Measurements from ENCODE around the gene PLIN5. TPM values are rescaled to one million over a fixed set of nuclear protein-coding genes. Genes with fewer than 3 reads are reported as not detected.

PLIN5 gene
- polyA plus RNA-seq, 1 donor: 2.0 TPM

GRCh38 chr19:4504297-4504701 lies 30.7 kb downstream of the PLIN5 start:
- DNase-seq: no peak
- no peak overlapping the region for H3K27ac ChIP-seq (ENCODE audit: low read length)
- no peaks in the 10 kb centered on the region for H3K4me1 ChIP-seq (ENCODE audit: control insufficient read depth, insufficient read depth, low read length)
- H3K9me3 ChIP-seq (ENCODE audit: control insufficient read depth, low read depth, low read length): no peaks in the 10 kb centered on the region
- peaks cover 38% of the 10 kb centered on the region for H3K36me3 ChIP-seq (ENCODE audit: control insufficient read depth, insufficient read depth, low read length)
- no peaks in the 10 kb centered on the region for H3K27me3 ChIP-seq (ENCODE audit: control insufficient read depth, insufficient read depth, low read length)
- H3K4me3 ChIP-seq (ENCODE audit: low read length): no peak overlapping the region
- WGBS (ENCODE audit: insufficient coverage, low lambda C conversion rate): no CpG with 5 or more reads among the region's 23 CpGs

- H3K4me1 ChIP-seq (ENCODE audit: control insufficient read depth, insufficient read depth, low read length): no peaks in the 10 kb centered on the region
- H3K4me3 ChIP-seq (ENCODE audit: low read length): no peak overlapping the region
- H3K36me3 ChIP-seq (ENCODE audit: control insufficient read depth, insufficient read depth, low read length): peaks cover 39% of the 10 kb centered on the region
- WGBS (ENCODE audit: insufficient coverage, low lambda C conversion rate): no CpG with 5 or more reads among the region's 10 CpGs
- H3K27me3 ChIP-seq (ENCODE audit: control insufficient read depth, insufficient read depth, low read length): no peaks in the 10 kb centered on the region
- H3K27ac ChIP-seq (ENCODE audit: low read length): no peak overlapping the region
- no peak for DNase-seq
- no peaks in the 10 kb centered on the region for H3K9me3 ChIP-seq (ENCODE audit: control insufficient read depth, low read depth, low read length)
Observed at GRCh38 chr19:4503825-4504170, 31.2 kb downstream of the PLIN5 start.

GRCh38 chr19:4503132-4503824 lies 31.7 kb downstream of the PLIN5 start:
- H3K36me3 ChIP-seq (ENCODE audit: control insufficient read depth, insufficient read depth, low read length): peaks cover 44% of the 10 kb centered on the region
- no peaks in the 10 kb centered on the region for H3K27me3 ChIP-seq (ENCODE audit: control insufficient read depth, insufficient read depth, low read length)
- H3K4me3 ChIP-seq (ENCODE audit: low read length): no peak overlapping the region
- H3K27ac ChIP-seq (ENCODE audit: low read length): no peak overlapping the region
- no peak for DNase-seq
- no peaks in the 10 kb centered on the region for H3K9me3 ChIP-seq (ENCODE audit: control insufficient read depth, low read depth, low read length)
- no CpG with 5 or more reads among the region's 25 CpGs for WGBS (ENCODE audit: insufficient coverage, low lambda C conversion rate)
- no peaks in the 10 kb centered on the region for H3K4me1 ChIP-seq (ENCODE audit: control insufficient read depth, insufficient read depth, low read length)

GRCh38 chr19:4502282-4503131 lies 32.5 kb downstream of the PLIN5 start:
- no CpG with 5 or more reads among the region's 37 CpGs for WGBS (ENCODE audit: insufficient coverage, low lambda C conversion rate)
- no peaks in the 10 kb centered on the region for H3K9me3 ChIP-seq (ENCODE audit: control insufficient read depth, low read depth, low read length)
- DNase-seq: no peak
- no peak overlapping the region for H3K27ac ChIP-seq (ENCODE audit: low read length)
- no peaks in the 10 kb centered on the region for H3K4me1 ChIP-seq (ENCODE audit: control insufficient read depth, insufficient read depth, low read length)
- H3K4me3 ChIP-seq (ENCODE audit: low read length): no peak overlapping the region
- H3K36me3 ChIP-seq (ENCODE audit: control insufficient read depth, insufficient read depth, low read length): peaks cover 52% of the 10 kb centered on the region
- H3K27me3 ChIP-seq (ENCODE audit: control insufficient read depth, insufficient read depth, low read length): no peaks in the 10 kb centered on the region

- Histone ChIP-seq H3K4me1 (ENCODE audit: control insufficient read depth, insufficient read depth, low read length) (no peaks in the 10 kb centered on the region), H3K4me3 (ENCODE audit: low read length) (no peak overlapping the region), H3K27me3 (ENCODE audit: control insufficient read depth, insufficient read depth, low read length) (no peaks in the 10 kb centered on the region), H3K9me3 (ENCODE audit: control insufficient read depth, low read depth, low read length) (no peaks in the 10 kb centered on the region), H3K36me3 (ENCODE audit: control insufficient read depth, insufficient read depth, low read length) (peaks cover 55% of the 10 kb centered on the region), H3K27ac (ENCODE audit: low read length) (no peak overlapping the region)
- no CpG with 5 or more reads among the region's 25 CpGs for WGBS (ENCODE audit: insufficient coverage, low lambda C conversion rate)
- no peak for DNase-seq
Observed at GRCh38 chr19:4501691-4502090, 33.3 kb downstream of the PLIN5 start.

- no peaks in the 10 kb centered on the region for H3K27me3 ChIP-seq (ENCODE audit: control insufficient read depth, insufficient read depth, low read length)
- H3K4me1 ChIP-seq (ENCODE audit: control insufficient read depth, insufficient read depth, low read length): no peaks in the 10 kb centered on the region
- no peak overlapping the region for H3K27ac ChIP-seq (ENCODE audit: low read length)
- DNase-seq: no peak
- no peaks in the 10 kb centered on the region for H3K9me3 ChIP-seq (ENCODE audit: control insufficient read depth, low read depth, low read length)
- no peak overlapping the region for H3K4me3 ChIP-seq (ENCODE audit: low read length)
- no CpG with 5 or more reads among the region's 29 CpGs for WGBS (ENCODE audit: insufficient coverage, low lambda C conversion rate)
- peaks cover 60% of the 10 kb centered on the region for H3K36me3 ChIP-seq (ENCODE audit: control insufficient read depth, insufficient read depth, low read length)
Observed at GRCh38 chr19:4500841-4501591, 34.0 kb downstream of the PLIN5 start.

GRCh38 chr19:4499855-4500254 lies 35.2 kb downstream of the PLIN5 start:
- no peaks in the 10 kb centered on the region for H3K27me3 ChIP-seq (ENCODE audit: control insufficient read depth, insufficient read depth, low read length)
- no peaks in the 10 kb centered on the region for H3K9me3 ChIP-seq (ENCODE audit: control insufficient read depth, low read depth, low read length)
- H3K36me3 ChIP-seq (ENCODE audit: control insufficient read depth, insufficient read depth, low read length): peaks cover 57% of the 10 kb centered on the region
- no CpG with 5 or more reads among the region's 15 CpGs for WGBS (ENCODE audit: insufficient coverage, low lambda C conversion rate)
- no peak overlapping the region for H3K4me3 ChIP-seq (ENCODE audit: low read length)
- no peaks in the 10 kb centered on the region for H3K4me1 ChIP-seq (ENCODE audit: control insufficient read depth, insufficient read depth, low read length)
- no peak for DNase-seq
- H3K27ac ChIP-seq (ENCODE audit: low read length): no peak overlapping the region

GRCh38 chr19:4499318-4499717 lies 35.7 kb downstream of the PLIN5 start:
- H3K9me3 ChIP-seq (ENCODE audit: control insufficient read depth, low read depth, low read length): no peaks in the 10 kb centered on the region
- no peaks in the 10 kb centered on the region for H3K4me1 ChIP-seq (ENCODE audit: control insufficient read depth, insufficient read depth, low read length)
- H3K4me3 ChIP-seq (ENCODE audit: low read length): no peak overlapping the region
- WGBS (ENCODE audit: insufficient coverage, low lambda C conversion rate): 97% methylated on average over 5 of the region's 23 CpGs
- H3K27me3 ChIP-seq (ENCODE audit: control insufficient read depth, insufficient read depth, low read length): no peaks in the 10 kb centered on the region
- H3K27ac ChIP-seq (ENCODE audit: low read length): no peak overlapping the region
- no peak for DNase-seq
- peaks cover 59% of the 10 kb centered on the region for H3K36me3 ChIP-seq (ENCODE audit: control insufficient read depth, insufficient read depth, low read length)

- no peak for DNase-seq
- Histone ChIP-seq H3K36me3 (ENCODE audit: control insufficient read depth, insufficient read depth, low read length) (peaks cover 63% of the 10 kb centered on the region), H3K4me3 (ENCODE audit: low read length) (no peak overlapping the region), H3K27me3 (ENCODE audit: control insufficient read depth, insufficient read depth, low read length) (no peaks in the 10 kb centered on the region), H3K4me1 (ENCODE audit: control insufficient read depth, insufficient read depth, low read length) (no peaks in the 10 kb centered on the region), H3K27ac (ENCODE audit: low read length) (no peak overlapping the region), H3K9me3 (ENCODE audit: control insufficient read depth, low read depth, low read length) (peaks cover 3% of the 10 kb centered on the region)
- no CpG with 5 or more reads among the region's 12 CpGs for WGBS (ENCODE audit: insufficient coverage, low lambda C conversion rate)
Observed at GRCh38 chr19:4498694-4499093, 36.3 kb downstream of the PLIN5 start.

- H3K4me3 ChIP-seq (ENCODE audit: low read length): no peak overlapping the region
- no peak overlapping the region for H3K27ac ChIP-seq (ENCODE audit: low read length)
- H3K36me3 ChIP-seq (ENCODE audit: control insufficient read depth, insufficient read depth, low read length): peaks cover 70% of the 10 kb centered on the region
- no peaks in the 10 kb centered on the region for H3K27me3 ChIP-seq (ENCODE audit: control insufficient read depth, insufficient read depth, low read length)
- no peaks in the 10 kb centered on the region for H3K4me1 ChIP-seq (ENCODE audit: control insufficient read depth, insufficient read depth, low read length)
- no CpG with 5 or more reads among the region's 25 CpGs for WGBS (ENCODE audit: insufficient coverage, low lambda C conversion rate)
- H3K9me3 ChIP-seq (ENCODE audit: control insufficient read depth, low read depth, low read length): peaks cover 7% of the 10 kb centered on the region
- DNase-seq: no peak
Observed at GRCh38 chr19:4497770-4498389, 37.1 kb downstream of the PLIN5 start.
